ENCODE measurements around the gene OR10P1.

DNA sequence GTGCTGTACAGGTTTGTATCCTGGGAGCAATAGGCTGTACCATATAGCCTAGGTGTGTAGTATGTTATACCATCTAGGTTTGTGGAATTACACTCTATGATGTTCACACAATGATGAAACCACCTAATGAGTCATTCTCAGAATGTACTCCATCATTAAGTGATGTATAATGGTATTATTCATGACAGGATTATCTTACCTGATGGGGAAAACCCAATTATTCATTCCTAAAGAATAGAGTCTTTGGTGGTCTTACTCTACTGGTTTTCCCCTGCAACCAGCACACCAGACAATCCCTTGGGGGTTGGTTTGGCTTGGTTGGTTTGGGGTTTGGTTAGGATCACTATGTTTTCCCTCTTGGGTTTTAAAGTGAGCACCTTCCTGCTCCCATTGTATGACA, 12.6 kb upstream of the OR10P1 start:
- no peak for TF ChIP-seq POLR2A (IDR thresholded peaks at IDR 0.05; ENCODE audit: low read depth)
- TF ChIP-seq, protein P1, sequence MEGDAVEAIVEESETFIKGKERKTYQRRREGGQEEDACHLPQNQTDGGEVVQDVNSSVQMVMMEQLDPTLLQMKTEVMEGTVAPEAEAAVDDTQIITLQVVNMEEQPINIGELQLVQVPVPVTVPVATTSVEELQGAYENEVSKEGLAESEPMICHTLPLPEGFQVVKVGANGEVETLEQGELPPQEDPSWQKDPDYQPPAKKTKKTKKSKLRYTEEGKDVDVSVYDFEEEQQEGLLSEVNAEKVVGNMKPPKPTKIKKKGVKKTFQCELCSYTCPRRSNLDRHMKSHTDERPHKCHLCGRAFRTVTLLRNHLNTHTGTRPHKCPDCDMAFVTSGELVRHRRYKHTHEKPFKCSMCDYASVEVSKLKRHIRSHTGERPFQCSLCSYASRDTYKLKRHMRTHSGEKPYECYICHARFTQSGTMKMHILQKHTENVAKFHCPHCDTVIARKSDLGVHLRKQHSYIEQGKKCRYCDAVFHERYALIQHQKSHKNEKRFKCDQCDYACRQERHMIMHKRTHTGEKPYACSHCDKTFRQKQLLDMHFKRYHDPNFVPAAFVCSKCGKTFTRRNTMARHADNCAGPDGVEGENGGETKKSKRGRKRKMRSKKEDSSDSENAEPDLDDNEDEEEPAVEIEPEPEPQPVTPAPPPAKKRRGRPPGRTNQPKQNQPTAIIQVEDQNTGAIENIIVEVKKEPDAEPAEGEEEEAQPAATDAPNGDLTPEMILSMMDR (IDR thresholded peaks at IDR 0.05) = no peak
- no peak for TF ChIP-seq EP300 (IDR thresholded peaks at IDR 0.05)

Data from esophagus muscularis mucosa (tissue), 4 donors.